Suprapubic skin (tissue), 4 donors: ENCODE data around the gene FOLR1.

Experiments
- EP300 ChIP-seq: sonication (generic); formaldehyde crosslinking; IDR thresholded peaks from one replicate; pipeline ENCODE4 v1.6.1; 2017; ENCODE audit warnings: antibody characterized with exemption
- POLR2AphosphoS5 ChIP-seq, 3 donors: sonication (generic); formaldehyde crosslinking; IDR thresholded peaks; one replicate each; pipeline ENCODE4 v1.6.1; 2017; ENCODE audit warnings: antibody characterized with exemption in 3 of 3
- TF ChIP-seq, protein P1 (sequence below), 2 donors: fragments of 200-600 bp in 1 of 2; fragments of 450-650 bp in 1 of 2; sonication (generic) in 1 of 2; IDR thresholded peaks; one replicate each; pipeline ENCODE4 v1.5.1; 2016 to 2019; ENCODE audit warnings: antibody characterized with exemption in 2 of 2, mild to moderate bottlenecking in 1 of 2, moderate library complexity in 1 of 2

DNA sequence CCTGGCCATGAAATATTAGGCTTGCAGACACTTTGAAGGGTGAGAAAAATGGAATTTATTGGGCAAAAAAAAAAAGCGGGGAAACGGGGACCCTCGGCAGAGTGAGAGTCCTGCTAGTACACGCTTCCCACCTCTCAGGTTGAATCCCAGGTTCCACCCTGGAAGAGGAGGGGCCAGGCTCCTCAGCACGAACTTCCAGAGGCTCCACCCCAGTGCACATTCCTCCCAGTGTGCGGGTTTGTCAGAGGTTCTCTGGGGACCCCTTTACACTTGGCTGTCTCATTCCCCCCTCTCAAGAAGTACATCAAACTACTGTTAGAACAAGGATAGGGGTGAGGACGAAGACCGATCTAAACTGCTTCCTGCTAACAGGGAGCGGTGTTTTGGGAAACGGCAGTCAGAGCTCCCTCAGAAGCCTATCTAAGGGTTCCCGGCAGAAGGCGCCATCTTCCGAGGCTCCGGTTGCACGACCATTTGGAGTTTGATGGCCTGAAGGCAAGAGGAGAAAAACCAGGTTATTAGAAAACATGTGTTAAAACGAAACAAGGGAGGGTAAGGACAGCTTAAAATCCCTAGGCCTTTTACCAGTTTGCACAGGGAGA lies 28.9 kb upstream of the FOLR1 start:
- TF ChIP-seq, protein P1, sequence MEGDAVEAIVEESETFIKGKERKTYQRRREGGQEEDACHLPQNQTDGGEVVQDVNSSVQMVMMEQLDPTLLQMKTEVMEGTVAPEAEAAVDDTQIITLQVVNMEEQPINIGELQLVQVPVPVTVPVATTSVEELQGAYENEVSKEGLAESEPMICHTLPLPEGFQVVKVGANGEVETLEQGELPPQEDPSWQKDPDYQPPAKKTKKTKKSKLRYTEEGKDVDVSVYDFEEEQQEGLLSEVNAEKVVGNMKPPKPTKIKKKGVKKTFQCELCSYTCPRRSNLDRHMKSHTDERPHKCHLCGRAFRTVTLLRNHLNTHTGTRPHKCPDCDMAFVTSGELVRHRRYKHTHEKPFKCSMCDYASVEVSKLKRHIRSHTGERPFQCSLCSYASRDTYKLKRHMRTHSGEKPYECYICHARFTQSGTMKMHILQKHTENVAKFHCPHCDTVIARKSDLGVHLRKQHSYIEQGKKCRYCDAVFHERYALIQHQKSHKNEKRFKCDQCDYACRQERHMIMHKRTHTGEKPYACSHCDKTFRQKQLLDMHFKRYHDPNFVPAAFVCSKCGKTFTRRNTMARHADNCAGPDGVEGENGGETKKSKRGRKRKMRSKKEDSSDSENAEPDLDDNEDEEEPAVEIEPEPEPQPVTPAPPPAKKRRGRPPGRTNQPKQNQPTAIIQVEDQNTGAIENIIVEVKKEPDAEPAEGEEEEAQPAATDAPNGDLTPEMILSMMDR (IDR thresholded peaks at IDR 0.05): no peak
- TF ChIP-seq POLR2AphosphoS5 (IDR thresholded peaks at IDR 0.05) (no peak), EP300 (no peak)
